GF-D8 (cell line): Measurements from ENCODE around the gene FTCD.
"Not testable (repeated sequence)": the region's sequence is repeated elsewhere in the genome, so short reads cannot be mapped to it uniquely, and the experiment has no call there.

Experiments used
- DNase-seq: peaks from one replicate; lab custom pipeline; 2025; lab: John Stamatoyannopoulos, UW

FTCD gene

DNA sequence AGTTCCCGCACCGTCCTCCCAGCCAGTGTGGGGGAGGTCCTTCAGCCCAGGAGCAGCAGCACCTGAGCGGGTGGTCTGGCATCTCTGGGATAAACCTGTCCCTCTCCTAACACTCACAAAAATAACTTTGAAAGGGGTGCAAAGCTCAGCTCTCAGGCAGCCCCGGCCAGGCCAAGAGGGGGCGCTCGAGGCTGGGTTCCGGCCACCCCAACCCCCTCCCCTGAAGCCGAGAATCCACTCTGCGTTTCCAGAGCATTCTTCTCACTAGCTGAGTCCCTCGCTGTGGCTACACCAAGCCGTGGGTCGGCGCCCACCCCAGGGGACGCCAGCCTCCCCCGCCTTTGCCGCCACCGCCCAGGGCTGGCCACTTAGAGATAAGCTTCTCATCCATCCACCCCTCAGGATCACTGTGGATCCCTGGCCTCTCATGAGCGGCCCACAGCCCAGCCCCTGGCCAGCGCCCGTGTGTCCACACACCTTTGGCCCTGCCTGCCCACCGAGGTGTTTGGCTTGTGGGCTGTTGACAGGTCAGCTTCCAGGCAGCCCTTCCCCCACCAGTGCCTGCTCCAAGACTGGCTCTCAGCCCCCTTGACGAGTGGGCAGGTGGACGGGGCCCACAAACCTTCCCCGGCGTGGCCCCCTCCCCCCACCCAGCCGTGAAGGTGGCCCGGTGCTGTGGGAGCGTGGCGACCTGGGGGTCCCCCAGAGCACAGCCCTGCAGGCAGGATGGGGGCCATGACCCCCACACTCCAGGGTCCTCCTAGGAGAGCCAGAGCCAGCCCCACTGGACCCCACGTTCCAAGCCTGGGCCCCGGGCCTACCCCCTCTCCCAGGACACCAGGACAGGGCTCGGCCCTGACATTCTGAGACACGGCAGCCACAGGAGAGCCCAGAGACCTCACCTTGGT lies 1.9 kb downstream of the FTCD start:
- DNase-seq: no peak

DNA sequence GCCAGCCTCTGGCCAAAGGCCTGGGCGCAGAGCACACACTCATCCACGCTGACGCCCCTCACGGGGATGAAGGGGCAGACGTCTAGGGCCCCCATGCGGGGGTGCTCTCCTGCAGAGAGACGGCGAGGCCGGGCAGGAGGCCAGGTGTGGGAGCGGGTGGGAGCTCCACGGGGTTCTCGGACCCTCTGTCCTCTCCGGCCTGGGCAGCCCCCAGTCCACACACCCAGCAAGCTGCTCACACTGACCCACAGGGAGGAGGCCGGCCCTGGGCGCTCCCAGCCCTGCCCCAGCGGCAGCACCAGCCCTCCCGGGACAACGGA lies 2.5 kb downstream of the FTCD start:
- DNase-seq: no peak

DNA sequence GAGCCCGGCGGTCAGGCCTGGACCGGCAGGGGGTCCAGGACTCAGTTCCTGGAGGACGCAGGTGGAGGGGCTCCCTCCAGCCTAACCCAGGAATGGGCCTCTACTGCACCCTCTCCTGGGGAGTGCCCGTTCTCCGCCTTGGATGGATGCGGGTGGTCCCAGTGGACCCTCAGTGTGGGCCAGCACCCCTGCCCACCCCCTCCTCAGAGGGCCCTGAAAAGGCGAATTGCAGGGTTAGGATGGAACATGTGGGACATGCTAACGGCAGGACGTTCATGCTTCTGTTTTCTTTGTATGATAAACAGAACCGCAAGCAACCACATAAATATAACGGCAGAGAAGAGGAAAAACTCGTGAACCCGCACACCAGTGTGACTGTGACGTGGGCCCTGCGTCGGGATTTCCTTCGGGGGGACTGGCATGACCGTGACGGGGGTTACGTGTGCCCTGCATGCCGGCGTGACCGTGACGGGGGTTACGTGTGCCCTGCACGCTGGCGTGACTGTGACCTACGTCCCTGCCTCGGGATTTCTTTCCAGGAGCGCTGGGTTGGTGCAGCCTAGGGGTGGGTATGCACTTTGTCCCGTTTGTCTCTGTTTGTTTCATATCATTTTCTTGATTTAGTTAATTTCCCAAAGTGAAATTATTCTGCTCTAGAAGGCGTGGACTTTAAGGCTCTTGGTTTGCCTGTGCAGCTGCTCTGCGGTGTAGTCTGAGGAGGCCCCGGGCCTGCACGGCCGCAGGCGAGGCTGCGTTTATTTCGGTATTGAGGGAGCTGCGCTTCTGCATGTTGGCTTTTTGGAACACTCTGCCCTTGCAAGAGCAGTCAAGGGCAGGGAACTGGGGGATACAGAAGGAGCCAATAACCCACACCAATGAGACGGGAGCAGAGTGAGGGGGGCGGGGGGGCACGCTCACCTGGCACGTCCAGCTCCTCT lies 3.1 kb downstream of the FTCD start:
- no peak for DNase-seq

DNA sequence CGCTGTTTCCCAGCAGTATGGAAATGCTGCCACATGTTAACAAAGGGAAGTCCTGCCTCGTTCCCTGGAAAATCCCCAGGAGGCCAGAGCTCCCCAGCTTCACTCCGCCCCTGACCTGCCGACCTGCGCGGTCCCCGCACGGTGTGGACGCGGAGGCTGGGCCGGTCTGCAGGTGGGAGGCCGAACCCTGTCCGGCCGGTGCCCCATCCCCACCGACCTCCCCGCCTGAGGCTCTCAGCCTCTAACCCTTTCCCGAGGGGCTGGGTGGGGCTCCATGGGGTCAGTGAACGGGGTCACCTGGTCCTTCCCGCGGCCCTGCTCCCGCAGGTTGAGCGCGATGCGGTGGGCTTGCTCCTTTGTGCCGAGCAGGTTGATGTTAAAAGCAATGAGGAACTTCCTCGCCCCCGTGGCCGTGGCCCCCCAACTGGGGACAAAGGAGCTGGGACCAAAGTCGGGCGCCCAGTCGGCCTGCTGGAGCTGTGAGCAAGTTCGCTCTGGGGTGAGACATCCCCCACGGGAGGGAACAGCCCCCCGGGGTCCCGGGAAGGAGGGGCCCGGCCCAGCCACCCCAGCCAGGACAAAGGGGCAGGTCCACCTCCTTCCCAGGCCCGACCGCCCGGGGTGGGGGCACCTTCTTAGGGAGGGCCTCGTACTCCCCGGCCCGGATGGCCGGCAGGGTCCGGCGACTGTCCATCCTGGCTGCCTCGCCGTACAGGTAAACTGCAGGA lies 4.0 kb downstream of the FTCD start:
- no peak for DNase-seq

DNA sequence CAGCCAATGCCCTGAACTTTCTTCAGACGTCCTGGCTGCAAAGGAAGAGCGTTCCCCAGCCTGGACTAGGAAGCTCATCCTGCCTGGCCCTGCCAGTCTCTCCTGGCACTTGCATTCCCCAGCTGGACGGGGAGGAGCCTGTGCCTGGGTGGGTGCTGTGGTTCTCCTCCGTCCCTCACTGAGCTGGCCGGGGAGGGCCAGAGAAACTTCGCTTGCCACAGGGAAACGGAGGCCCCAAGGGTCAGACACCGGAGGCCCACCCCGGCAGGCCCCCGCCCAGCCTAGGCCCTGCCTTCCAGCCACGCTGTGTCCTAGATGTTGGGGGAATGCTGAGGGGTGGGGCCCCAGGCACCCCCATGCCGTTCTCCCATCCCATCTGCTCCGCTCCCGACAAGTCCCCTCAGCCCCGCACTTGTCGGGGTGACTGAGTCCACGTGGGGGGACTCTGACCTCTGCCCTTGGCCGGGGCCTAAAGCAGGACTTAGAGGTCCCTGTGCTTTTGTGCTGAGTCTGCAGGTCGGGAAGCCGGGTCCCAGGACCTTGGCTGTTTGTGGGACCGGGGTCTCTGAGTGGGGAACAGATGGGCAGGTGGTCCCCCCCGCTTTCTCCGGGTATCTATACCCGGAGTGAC lies 4.8 kb downstream of the FTCD start:
- DNase-seq: no peak

DNA sequence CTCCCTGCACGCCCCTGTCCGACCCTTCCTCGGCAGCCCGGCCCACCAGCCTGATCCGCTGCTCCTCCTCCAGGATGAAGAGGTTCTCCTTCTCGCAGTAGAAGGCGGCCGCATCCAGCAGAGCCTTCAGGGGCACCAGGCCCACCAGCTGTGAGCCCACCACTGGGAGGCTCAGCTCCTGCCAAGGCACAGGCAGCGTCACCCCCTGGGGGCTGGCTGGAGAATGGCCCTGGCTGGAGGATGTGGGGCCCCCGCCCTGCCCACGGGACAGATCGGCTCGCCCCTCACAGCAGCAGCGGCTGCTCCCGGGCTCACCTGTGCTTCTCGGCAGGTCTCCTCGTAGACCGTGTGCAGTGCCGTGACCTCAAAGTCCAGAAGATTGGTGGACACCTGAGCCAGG lies 5.3 kb downstream of the FTCD start:
- no peak for DNase-seq

DNA sequence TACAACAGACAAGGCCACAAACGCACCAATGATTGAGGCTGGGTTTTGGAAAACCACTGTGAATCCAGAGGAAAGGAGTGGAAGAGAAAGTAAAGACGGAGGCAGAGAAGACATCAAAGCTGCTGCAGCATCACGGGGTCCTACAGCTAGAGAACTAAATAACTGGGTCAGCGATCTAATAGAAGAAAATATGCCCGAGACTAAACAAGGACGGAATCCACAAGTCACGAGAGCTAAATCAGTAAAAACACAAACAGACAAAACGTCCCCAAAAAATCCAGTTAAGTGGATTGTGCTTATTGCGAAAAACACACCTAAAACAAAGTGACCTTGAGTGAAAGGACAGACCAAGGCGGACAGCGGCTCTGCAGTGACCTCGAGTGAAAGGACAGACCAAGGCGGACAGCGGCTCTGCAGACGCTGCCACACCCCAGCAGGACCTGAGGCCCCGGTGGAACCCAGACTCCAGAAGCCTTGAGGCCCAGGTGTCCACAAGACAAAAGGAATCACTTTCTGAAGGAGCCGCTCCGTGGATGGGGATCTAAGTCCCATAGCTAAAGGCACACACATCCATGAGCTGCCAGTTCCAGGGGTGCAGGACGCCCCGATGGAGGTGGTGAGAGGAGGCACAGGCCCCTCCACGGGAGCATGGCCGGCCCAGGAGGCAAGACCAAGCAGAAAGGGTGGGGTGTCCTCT lies 6.0 kb downstream of the FTCD start:
- no peak for DNase-seq

DNA sequence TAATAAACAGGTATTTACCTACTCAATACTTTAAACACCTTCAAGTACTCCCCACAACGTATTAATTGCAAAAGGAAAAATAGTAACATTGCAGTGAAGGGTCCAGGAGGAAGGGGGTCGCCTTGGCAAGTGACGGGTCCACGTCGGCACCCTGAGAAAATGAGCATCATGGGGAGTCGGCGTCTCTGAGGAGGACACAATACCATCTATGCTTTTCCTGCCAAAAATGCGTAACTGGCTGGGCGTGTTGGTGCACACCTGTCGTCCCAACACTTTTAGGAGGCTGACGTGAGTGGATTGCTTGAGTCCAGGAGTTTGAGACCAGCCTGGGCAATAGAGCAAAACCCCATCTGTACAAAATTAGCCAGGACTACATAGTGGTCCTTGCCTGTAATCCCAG lies 7.3 kb downstream of the FTCD start:
- DNase-seq: no peak

DNA sequence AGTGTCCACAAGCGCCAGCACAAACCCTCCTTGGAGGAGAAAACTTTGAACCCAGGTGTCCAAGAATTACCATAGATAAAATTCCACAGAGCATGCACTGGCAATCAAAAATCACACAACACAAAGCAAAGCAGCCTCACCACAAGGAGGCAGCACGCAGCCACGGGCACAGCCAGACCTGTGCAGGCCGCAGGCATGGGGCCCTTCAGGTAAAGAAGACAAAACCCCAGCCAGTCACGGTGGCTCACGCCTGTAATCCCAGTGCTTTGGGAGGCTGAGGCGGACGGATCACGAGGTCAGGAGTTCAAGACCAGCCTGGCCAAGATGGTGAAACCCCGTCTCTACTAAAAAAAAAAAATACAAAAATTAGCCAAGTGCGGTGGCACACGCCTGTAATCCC lies 8.0 kb downstream of the FTCD start:
- DNase-seq: not testable (repeated sequence)

DNA sequence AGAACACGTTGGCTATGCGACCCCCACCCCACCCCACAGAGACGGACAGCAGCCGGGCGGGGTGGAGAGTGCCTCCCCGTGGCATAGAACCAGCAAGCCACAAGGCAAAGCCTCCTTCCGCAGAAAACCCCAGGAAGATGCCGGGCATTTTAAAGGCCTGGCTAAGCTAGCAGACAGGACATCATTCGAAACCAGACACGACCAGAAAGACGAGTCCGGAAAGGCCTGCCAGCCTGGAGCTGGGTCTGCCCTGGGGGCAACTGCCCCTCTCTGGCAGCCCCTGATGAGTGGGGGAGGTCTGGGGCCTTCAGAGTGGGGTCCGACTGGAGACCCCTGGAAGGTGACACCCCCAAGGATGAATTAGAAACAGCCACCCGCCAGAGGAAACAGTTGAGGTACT lies 8.5 kb downstream of the FTCD start:
- no peak for DNase-seq

DNA sequence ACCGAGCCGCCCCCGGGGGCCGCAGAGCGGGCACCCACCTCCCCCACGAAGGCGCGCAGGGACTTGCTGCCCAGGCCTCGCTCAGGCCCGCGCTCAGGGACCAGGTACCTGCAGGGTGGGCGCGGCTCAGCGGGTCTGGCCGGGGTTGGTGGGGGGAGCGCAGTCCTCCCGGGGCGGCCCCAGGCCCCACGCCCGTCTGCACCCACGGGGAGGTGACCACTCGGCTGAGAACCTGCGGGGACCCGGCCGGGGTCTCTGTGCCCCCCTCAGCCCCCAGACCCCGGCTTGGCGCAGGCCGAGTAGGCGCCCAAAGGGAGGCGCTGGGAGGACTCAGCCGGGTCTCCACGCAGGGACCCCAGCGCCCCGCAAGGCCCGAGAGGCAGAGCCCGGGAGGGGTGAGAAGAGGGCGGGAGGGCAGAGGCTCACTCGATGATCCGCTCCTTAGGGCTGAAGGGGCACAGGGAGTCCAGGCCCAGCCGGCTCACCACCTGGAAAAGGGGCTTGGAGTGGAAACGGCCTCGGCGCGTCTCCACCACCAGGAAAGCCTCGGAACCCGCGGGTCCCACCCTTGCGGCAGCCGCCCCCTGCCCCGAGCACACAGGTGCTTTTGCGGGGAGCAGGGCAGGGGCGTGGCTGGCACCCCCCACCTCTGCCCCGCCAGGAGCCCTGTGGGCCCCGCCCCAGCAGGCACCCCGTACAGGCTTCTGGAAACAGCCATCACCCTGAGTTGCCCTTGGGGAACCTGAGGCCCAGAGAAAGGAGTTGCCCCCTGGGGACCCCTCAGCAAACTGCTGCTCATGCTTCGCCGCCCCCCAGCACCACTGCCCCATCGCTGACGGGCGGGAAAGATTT lies 9.3 kb downstream of the FTCD start:
- DNase-seq: no peak

DNA sequence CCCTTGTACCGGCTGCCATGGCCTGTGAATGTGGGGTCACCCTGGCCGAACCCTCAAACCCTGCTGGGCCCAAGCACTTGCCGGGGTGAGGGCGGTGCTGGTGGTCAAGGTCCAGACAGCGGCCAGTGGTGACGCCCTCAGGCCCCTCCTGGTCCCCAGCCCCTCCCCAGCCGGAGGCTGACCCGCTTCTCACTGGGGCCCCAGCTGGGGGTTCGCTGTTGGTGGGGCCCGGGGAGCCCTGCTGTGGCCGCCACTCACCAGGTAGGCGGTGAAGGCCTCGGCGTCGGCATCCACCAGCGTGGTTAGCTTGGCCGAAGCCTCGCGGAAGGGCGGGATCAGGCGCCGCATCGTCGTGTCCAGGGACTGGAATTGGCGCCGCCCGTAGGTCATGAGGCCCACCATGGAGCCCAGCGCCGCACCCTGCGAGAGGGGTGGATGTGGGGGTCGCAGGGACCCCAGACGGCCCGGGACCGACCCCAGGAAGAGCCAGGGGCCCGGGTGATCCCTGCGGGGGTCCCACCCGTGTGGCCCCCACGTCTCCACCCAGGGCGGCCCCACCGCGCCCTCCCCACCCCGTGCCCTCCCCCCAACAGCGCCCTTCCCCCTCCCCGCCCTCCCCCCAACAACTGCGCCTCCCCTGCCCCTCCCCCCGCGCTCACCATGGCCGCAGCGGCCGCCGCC lies 10.1 kb downstream of the FTCD start:
- DNase-seq: no peak

DNA sequence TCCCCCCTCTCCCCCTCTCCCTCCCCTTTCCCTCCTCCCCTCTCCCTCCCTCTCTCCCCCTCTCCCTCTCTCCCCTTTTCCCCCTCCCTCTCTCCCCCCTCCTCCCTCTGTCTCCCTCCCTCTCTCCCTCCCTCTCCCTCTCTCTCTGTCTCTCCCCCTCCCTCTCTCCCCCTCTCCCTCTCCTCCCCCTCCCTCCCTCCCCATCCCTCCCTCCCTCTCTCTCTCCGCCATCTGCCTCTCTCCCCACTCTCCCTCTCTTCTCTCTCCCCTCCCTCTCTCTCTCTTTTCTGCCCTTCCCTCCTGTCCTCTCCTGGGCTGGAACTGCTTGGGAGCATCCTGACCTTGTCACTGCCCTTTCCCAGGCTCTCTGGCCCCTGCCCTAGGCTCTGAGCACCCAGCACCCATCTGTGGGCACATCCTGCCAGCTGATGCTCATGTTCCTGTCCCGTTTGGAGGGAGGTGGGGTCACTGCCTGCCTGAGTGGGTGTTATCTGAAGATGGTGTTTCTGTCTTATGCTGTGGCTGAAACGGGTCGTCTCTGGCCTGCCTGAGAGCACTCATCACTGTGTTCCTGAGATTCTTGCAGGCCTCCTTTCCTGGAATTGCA lies 10.8 kb downstream of the FTCD start:
- DNase-seq: no peak

DNA sequence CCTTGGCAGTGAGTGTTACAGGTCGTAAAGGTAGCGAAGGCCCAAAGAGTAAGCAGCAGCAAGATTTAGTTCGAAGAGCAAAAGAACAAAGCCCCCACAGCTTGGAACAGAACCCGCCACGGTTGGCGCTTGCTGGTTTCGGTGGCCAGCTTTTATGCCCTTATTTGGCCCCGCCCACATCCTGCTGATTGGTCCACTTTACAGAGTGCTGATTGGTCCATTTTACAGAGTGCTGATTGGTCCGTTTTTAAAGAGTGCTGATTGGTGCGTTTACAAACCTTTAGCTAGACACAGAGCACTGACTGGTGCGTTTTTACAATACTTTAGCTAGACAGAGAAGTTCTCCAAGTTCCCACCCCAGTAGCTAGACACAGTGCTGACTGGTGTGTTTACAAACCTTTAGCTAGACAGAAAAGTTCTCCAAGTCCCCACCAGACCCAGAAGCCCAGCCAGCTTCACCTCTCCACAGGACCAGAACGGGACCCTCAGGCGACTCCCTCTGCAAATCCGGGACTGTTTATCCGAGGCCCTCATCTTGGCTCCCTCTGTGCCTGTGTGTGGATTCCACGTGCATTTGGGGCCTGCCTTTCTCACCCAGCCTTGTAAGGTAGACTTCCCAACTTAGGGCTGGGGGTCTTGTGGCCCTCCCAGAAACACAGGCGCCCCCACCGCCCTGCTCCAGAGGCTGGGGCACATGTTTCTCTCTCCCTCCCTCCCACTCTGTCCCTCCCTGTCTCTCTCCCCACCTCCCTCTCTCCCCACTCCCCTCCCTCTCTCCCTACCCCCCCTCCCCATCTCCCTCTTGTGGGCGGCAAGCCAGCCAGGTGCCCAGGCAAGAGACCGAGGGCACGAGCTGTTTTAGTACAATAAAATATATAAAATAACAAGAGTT lies 12.6 kb downstream of the FTCD start:
- no peak for DNase-seq

DNA sequence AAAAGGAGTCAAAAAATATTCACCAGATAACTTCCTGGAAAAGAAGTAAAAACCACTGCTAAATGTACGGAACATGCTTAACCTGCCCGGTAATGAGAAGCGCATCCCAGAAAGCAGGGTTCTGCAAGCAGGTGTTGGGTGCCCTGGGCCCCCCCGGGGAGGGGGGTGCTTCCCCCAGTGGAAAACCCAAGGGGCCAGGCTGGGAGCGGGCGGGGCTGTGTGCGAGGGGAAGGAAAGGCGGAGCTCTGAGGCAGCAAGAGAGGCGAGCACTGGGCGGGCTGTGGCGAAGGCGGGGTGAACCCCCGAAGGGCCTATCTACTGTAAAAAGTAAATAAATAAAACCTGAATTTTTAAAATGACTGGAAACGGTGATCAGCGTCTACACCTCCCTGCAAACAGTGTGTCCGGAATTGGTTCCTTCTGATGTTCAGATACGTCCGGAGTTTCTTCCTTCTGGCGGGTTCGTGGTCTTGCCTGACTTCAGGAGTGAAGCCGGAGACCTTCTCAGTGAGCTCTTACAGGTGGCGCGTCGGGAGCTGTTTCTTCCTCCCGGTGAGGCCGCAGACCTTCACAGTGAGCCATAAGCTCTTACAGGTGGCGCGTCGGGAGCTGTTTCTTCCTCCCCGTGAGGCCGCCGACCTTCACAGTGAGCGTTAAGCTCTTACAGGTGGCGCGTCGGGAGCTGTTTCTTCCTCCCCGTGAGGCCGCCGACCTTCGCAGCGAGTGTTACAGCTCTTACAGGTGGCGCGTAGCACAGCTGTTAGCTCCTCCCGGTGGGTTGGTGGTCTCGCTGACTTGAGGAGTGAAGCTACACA lies 13.4 kb downstream of the FTCD start:
- no peak for DNase-seq

DNA sequence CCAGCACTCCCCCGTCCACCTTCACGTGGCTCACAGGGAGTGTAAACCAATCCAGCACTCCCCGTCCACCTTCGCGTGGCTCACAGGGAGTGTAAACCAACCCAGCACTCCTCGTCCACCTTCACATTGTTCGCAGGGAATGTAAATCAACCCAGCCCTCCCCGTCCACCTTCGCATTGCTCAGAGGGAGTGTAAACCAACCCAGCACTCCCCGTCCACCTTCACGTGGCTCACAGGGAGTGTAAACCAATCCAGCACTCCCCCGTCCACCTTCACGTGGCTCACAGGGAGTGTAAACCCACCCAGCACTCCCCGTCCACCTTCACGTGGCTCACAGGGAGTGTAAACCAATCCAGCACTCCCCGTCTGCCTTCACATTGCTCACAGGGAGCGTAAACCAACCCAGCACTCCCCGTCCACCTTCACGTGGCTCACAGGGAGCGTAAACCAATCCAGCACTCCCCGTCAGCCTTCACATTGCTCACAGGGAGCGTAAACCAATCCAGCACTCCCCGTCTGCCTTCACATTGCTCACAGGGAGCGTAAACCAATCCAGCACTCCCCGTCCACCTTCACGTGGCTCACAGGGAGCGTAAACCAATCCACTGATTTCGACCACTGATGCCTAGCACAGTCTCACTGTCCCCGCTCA lies 14.9 kb downstream of the FTCD start:
- DNase-seq: not testable (repeated sequence)

DNA sequence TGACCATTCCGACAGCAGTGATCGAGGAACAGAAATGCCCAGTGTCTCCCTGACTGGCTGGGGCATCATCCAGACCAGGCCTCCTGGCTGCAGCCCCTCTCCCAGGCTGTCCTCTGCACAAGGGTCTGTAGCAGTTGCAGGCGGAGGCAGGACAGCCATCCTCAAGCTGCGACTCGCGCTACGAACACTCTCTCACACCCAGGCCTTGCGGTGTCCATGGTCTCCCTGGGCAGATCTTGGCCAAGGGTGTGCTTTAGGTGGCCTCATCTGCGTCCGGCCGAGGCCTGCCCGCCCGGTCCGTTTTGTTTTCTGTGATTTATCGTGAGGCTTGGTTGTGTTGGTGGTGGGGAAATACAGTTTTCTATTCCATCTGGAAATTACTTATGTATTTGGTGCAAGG lies 15.7 kb downstream of the FTCD start:
- no peak for DNase-seq
